Fibroblast of skin of abdomen (primary cell): ENCODE results near the gene DHRS13. TPM values are rescaled to one million over a fixed set of nuclear protein-coding genes. Genes with fewer than 3 reads are reported as not detected.

ENCODE experiments used
- DNase-seq: peaks from one replicate; pipeline ENCODE4 v3.0.0-alpha.2; 2013
- polyA plus RNA-seq, 2 experiments: library from polyadenylated mRNA; unstranded; fragments of 120-200 nt; gene quantifications; one replicate each; pipeline ENCODE4 v1.2.1, GENCODE V29; 2013; ENCODE audit not compliant: insufficient read length in 2 of 2

DHRS13 gene, protein sequence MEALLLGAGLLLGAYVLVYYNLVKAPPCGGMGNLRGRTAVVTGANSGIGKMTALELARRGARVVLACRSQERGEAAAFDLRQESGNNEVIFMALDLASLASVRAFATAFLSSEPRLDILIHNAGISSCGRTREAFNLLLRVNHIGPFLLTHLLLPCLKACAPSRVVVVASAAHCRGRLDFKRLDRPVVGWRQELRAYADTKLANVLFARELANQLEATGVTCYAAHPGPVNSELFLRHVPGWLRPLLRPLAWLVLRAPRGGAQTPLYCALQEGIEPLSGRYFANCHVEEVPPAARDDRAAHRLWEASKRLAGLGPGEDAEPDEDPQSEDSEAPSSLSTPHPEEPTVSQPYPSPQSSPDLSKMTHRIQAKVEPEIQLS
- polyA plus RNA-seq (2013, experiment 1 of 2; ENCODE audit: insufficient read length): 2.4 TPM
- 2.8 TPM for polyA plus RNA-seq (2013, experiment 2 of 2; ENCODE audit: insufficient read length)

DNA sequence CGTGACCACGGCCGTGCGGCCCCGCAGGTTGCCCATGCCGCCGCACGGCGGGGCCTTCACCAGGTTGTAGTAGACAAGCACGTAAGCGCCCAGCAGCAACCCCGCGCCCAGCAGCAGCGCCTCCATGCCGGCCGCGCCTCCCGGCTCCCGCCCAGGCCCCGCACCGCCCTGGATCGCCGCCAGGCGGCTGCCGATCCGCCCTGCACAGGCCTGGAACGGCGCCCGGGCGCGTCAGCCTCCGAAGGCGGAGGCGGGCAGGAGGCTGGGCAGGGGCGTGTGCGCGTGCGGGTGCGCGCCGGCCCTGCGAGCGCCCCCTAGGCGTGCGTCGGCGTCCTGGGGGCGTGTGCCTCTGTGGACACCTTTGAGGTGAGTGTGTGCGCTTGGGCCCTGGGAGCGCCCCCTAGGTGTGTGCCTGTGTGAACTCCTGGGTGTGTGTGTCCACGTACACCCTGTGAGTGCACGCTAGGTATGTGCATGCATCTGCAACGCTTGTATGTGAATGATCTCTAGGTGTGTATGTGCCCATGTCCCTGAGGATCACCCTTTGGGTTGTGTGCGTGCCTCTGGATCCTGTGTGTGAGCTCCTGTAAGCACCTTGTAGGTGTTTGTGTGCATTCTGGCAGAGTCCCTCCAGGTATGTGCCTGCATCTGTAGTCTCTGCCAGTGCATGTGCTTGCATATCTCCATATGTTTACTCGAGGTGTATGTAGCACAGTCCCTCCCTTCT lies at the start of gene DHRS13:
Gene DHRS13, minus strand, starts transcription at position 261 of the 727 bp plus-strand sequence. Its CDS starts 135 bp downstream, at position 126.
- DNase-seq: peak; percentile 88

DNA sequence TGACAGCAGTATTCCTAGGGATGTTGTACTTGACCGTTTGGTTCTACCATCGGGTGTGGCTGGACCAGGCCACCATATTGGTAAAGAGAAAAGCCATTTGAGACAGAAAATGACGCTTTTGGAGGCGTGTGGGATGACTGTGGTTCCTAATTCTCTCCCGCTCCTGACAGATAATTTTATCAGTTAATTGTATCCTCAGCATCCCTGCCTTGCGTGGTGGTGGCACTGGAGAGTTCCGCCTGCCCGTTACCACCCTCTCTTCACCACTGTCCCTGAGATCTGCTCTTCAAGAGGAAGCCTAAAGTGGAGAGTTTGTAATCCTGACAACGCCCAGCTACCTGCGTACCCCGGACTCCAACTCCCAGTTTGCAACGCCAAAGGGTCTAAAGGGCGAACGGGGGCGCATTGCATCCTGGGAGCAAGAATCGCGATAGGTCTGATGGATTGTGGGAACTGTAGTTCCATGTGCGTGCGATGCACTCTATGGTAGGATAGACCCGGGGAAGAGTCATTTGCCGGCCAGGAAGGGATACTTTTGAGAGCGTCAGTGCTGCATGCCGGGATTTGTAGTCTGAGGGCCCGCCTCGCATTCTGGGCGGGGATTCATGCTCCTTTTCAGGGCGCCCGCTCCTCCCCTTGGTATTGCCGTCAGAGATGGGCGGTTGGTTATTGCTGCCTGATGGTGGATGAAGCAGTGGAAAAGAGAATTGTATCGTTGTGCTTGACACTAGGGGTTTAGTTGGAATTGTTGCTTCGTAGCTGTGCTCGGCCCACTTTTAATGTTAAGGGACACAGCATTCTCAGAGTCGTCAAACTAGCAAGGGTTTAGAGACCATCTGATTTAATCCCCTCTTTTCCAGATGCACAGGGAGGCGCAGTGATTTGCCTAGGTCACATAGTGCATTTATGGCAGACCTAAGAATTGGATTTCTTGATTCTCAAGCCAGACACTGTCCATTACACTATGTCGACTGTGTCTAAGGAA lies 49.4 kb upstream of the DHRS13 start:
- DNase-seq: peak; percentile 99

DNA sequence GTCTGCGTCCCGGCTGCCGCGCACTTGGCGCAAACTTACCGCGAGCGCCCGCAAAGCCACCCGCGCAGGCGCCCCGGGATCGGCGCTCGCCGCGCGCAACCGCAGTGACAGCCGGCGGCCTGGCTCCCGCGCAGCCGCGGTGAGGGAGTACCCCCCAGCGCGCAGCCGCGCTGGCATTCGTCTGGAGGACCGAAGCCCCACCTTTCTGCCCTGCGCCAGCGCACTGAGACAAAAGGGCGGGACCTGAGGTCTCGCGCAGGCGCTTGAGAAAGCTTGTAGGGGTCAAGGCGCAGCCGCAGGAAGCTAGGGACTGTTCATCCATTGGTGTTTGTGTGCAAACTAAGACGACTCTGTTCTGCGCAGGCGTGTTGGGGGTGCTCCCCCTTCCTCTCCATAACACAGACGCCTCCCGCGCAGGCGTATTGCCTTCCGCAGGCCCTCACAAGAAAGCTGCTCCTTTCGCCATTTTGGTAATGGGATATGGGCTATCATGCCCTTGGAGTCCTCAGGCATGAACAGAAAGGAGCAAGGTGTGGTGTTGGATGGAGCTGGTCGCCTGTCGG lies 48.6 kb upstream of the DHRS13 start, which contains the start of gene PHF12:
Gene PHF12, minus strand, starts transcription at position 91 of the 563 bp plus-strand sequence. CDS start 558 bp downstream, outside the sequence.
- peak; percentile 100 for DNase-seq

DNA sequence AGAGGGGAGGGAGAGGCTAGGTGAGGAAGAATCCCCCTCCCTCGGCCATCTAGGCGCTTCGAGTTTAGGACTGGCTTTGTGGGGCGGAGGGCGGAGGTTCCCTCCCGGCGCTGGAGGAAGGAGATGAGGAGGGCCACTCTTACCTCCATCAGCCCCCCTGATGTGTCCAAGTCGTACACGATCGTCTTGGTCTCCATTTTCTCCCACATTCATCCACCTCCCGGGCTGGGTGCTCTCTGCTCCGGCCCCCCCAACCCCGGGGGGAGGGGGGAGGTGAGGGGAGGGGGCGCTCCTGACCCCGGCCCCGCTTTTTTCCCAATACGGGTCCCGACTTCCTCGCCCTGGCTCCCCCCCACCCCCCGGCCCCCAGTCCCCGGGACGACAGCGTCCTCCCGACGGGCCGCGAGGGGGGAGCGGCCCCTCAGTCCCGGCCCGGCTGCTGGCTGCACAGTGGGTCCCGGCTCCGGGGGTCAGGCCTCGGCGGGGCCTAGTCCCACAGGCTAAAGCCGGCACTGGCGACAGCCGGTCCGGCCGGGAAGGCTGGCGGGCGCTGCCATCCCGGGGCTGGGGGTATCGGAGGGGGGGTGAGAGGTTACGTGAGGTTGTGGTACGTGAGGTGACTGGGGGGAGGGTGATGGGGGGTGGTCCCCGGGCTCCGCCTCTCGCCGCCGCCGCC lies 48.0 kb upstream of the DHRS13 start:
- no peak for DNase-seq

DNA sequence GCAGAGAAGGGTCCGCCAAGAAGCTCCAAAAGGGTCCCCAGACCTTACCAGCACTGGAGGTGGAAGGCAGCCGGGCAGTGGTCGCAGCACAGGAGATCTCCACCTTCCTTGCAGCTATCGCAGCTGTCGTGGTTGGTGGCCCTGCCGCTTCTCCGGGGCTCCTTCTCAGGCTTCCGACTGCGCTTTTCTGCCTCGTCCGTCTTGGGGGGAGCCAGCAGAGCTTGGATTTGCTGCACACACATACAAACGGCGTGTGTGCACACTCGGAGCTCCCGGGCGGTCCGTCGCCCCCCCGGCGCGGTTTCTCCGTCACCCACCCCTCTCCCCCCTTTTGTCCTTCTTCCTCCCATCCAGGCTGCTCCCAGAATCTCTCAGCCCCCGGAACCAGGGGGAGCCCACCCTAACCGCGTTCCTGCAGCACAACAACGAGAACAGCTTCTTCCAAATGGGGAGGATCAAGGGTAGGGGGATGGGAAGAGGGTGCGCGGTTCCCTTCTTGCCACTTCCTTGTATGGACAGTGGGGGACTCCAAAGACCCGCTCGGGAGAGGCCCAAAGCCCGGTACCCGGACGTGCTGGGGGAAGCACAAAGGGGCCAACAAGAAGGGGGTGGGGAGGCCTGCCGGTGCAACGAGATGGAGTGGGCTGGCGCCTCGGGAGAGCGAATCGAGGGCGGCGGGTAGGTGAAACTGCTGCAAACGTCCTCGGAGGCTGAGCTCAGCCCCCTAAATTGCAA lies 47.3 kb upstream of the DHRS13 start:
- DNase-seq: peak; percentile 64

DNA sequence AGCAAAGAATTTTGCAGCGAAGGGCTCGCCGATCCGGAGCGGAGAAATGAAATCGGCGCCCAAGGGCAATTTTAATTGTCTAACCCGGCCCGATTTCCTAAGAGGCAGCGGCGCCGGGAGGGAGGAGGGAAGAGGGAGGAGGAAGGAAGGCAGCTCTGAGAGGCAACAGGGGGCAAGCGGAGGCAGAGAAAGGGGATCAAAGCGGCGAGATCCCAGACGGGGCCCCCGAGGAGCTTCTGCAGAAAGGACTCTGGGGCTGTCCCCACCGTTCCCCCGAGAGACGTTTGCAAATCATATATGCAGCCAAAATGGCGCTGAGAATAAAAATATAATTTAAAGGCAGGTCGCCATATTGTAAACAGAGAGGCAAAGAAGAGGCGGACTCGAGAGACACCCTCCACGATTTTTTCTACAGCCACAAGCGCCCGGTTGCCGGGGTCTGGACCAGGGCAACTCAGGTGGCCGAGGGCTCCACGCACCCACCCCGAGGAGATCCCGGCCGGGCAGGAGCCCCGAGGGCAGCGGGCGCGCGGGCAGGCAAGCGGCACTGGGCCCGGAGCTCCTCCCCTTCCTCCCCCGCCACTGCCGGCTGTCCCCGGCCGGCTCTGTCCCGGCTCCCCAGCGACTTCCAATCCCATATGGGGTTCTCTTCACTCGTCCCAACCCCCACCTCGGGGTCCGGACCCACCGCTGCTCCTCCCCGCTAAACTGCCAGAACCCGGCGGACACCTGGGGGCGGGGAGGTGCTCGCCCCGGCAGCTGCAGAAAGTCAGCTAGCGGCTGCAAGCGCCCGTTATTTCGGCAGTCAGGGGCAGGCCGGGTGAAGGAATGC lies 46.5 kb upstream of the DHRS13 start:
- DNase-seq: peak; percentile 33

DNA sequence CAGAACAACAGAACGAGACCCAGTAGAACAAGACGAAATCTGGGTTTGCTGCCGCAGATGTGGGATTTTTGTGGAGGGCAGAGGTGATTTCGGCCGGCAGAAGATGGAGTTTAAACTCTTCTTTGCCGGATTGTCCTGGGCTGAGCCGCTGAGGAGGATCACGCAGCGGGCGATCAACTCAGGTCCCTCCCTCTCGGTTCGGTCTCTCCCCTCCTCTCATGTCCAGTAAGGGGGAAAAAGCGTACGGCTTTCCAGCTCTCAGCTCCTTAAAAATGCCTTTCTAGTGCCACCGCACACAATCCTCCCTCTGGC lies 46.0 kb upstream of the DHRS13 start:
- DNase-seq: no peak

DNA sequence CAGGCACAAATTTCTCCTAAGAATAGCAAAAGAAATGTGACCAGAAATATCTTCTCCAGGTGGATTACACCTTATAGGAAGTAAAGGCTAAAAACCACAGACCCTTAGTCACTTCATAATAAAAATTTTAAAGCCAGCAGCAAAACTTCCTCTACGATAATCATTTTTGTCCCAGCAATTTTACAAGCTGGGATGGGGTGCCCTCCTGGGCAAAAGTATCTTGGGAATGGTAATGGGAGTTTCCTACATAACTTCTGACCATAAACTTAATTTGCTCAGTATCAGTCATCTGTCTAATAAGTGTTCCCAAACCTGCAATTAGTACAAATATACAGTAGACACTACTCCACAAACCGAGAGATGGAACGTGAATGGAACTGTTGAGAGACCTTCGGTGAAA lies 45.5 kb upstream of the DHRS13 start:
- no peak for DNase-seq

DNA sequence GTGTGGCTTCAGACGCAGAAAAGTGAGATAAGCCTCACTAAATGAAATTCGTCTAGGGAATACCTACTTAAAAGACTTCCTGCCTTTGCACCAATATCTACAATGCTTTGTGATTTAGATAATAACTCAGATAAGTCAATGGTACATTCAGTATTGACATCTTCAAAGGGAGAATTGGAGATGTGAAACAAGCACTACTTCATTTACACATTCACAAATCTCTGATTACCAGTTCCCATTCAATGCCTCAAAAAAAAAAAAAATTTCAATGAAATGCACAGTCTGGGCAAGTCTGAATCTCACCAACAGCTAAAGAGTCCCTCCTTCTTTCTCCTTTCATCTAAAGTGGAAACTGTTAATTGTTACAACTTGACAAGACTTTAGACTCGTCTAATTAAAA lies 44.8 kb upstream of the DHRS13 start:
- no peak for DNase-seq

DNA sequence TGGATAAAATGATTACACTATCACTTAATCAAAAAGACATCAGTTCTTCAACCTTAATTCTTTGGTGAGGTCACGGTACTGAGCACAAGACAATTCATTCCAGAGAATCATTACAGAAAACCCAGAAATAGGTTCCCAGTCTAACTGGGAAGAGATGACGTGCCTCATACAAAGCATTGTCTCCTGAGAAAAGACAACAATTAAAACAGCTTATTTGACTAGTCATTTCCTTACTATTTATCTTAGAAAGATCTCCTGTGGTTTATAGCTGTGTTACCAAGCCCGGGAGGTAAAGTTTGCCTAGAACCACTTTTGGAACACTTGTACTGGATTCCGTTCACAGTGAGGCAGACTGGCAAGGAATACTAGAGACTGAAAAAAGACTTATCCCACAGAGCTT lies 43.4 kb upstream of the DHRS13 start:
- peak; percentile 60 for DNase-seq

DNA sequence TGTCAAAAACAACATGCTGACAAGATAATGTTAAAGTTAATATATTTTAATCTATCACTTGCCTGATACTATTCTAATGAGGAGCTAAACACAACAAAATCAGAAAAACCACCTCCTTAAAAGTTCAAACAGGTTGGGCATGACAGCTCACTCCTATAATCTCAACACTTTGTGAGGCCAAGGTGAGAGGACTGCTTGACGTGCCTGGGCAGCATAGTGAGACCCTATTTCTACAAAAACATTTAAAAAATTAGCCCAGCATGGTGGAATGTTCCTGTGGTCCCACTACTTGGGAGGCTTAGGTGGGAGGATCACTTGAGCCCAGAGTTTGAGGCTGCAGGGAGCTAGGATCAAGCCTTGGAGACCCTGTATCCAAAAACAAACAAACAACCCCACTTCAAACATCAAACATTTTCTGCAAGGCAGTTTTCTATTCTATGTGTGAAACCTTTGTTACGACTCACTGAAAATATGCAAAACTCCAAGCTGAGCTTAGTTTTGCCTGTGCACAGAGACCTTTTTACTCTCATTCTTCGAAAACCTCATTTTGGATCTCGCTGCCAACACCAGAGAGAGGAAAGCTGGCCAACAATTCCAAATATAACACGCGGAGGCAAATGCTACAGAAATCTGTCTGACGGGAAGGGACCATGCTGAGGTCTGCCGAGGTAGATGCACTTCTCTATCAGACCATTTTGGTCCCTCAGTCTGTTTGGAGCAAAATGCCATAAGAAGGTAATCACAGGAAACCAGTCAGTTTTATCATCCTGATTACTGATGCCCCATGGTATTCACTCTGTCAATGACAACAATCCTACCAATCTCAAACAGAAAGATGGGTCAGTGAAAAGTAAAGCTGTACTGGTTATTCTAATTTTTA lies 42.2 kb upstream of the DHRS13 start:
- DNase-seq: peak; percentile 22

DNA sequence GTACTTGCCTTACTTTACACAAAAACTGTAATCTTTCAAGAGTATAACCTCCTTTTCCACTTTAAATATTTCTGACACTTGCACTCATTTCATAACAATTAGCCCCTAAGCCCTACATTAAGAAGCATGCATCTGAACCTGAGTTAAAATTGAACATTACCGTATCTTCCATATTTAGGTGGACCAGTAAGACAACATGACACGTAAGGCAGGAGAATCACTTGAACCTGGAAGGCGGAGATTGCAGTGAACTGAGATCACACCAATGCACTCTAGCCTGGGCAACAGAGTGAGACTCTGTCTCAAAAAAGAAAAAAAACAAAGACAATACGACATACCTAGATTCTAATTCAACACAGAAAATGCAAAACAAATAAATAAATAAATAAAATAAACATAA lies 41.5 kb upstream of the DHRS13 start:
- DNase-seq: no peak

DNA sequence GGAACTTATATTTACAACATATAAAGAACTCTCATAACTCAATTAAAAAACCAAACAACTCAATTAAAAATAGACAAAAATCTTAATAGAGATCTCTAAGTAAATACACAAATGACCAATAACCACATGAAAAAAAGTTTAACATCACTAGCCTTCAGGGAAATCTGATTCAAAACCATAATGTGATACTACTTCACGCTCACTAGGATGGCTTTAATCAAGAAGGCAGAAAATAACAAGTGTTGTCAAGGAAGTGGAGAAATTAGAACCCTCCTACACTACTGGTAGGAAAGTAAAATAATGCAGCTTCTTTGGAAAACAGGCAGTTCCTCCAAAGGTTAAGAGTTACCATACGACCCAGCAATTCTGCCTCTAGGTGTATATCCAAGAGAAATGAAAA lies 40.0 kb upstream of the DHRS13 start:
- DNase-seq: no peak

DNA sequence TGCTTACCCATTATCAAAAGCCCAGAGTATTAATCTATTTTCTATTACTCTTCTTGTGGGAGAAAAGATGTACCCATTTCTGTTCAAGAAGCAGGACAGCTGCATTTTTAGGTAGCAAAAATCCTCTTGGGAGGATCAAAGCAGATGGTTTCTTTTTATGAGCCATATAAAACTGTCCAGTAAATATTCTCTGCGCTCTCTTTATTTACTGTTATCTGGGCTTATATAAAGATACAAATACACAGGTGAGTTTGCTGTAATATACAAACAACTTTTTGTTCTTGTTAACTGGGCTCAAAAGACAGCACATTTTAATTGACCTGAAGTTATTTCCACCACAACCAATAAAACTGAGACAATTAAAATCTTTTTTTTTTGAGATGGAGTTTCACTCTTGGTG lies 38.4 kb upstream of the DHRS13 start:
- no peak for DNase-seq

DNA sequence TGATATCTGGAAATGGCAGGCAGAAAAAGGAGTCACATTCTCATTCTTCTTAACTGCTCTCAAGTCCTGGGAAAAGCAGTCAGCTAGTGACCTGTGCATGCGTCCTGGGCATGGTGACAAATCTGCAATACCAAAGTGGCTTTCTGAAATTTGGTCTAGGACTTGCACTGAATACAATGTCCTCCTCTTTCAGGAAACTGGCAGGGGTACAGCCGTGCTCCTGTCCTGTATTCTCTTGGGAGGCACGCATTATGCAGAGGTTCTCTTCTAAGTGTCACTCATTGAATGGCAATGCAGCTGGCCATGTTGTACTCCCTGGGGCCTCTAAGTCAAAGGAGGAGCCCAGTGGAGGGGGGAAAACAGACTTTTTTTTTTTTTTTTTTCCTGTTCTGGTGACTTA lies 37.8 kb upstream of the DHRS13 start:
- DNase-seq: no peak

DNA sequence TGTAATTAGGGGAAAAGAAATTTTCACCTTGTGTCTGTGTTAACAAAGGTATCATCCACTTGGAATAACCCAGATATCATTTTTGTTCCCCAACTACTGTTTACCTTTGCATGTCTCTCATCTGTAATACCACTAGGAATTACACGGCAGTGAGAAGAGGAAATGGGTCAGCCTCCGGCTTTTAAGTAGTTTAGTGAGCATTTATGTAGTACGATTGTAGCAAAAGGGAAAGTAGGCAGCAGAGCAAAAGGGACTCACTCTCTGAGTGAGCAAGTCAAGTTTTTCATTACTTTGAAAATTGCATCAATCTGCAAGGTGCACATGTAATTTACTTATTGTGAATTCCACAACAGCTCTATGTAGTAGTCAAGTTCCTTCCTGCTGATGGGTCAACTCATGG lies 37.3 kb upstream of the DHRS13 start:
- no peak for DNase-seq

DNA sequence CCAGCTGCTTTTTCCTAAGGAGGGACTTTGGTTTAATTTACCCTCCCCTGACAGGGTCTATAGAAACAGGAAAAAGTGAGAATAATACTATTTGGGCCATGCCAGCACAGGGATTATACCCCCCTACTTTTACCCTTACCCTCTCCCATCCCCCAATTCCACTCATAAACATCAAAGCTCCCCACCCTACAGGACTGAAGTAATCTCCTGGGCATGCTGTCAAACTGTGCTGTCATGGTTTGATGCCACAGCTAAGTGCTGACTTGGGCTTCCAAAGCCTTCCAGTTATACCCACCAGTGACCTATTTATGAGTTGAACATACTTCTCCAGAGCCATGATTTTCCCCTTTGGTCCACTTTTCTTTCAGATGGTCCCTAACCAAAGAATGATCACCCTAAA lies 35.7 kb upstream of the DHRS13 start:
- no peak for DNase-seq

DNA sequence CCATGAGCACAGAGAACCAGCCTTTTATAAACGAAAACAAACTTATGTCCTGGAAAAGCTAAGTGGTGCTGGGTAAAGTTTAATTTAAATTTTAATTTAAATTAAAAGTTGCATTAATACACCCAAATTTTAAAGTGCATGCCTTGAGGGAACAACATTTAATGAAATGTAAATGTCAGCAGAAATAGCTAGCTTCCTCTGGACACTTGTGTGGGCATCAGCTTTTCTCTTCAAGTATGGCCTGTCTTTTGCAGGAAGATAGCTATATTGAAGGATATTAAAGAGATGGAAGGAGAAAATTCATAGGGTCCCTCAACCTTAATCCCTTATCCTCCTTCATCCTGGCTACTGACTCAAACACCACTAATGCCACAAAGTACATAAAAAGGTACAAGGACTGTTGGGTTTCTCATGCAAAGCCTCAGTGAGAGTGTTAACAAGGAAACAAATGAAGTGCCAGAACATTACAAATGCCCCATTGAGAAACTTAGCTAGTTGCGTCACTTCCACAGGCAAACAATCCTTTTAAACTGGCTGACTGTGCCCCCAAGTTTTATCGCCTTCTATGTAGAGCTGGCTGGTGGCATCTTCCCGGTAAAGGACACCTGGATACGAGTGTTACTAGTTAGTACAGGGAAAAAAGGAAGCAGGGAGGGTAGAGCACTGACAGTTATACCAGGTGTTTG lies 34.3 kb upstream of the DHRS13 start:
- peak; percentile 12 for DNase-seq
